Prostate gland (tissue), 2 donors: ENCODE measurements around the gene ABCA13. TPM values are rescaled to one million over a fixed set of nuclear protein-coding genes. Genes with fewer than 3 reads are reported as not detected.

Experiments used
- DNase-seq: peaks from one replicate; pipeline ENCODE4 v3.0.0-alpha.2; 2019; ENCODE audit warnings: low spot score
- H3K27ac ChIP-seq, 2 donors: fragments of 200-600 bp; sonication (generic); 2 replicates each; pipeline ENCODE4 v1.5.1; 2017 to 2019
- H3K27me3 ChIP-seq: fragments of 200-600 bp; sonication (generic); replicated peaks from 2 replicates; pipeline ENCODE4 v1.5.1; 2019; ENCODE audit not compliant: insufficient read depth
- H3K36me3 ChIP-seq, 2 donors: fragments of 200-600 bp; sonication (generic); 1 replicate in 1 of 2; 2 replicates in 1 of 2; pipeline versions ENCODE4 v1.5.1 to v1.8.1; 2017 to 2019
- H3K4me1 ChIP-seq: fragments of 200-600 bp; sonication (generic); replicated peaks from 2 replicates; pipeline ENCODE4 v1.5.1; 2019
- H3K4me3 ChIP-seq, 2 donors: fragments of 200-600 bp; sonication (generic); 2 replicates each; pipeline ENCODE4 v1.5.1; 2017 to 2019
- H3K9me3 ChIP-seq: fragments of 200-600 bp; sonication (generic); 2 replicates; pipeline ENCODE4 v1.5.1; 2017
- POLR2A ChIP-seq: fragments of 450-650 bp; IDR thresholded peaks from one replicate; pipeline ENCODE4 v1.6.1; 2016; ENCODE audit warnings: antibody characterized with exemption, mild to moderate bottlenecking
- POLR2AphosphoS5 ChIP-seq: sonication (generic); formaldehyde crosslinking; IDR thresholded peaks from one replicate; pipeline ENCODE4 v1.6.1; 2017; ENCODE audit warnings: antibody characterized with exemption
- WGBS: methylation state at CpG from one replicate; pipeline ENCODE4 v1.1.5; 2018; 5-methylcytosine and 5-hydroxymethylcytosine counted together
- intact Hi-C: fragments of 100-400 bp; cut with DNase I; formaldehyde crosslinking; loops from one replicate; pipeline ENCODE4 v1.14.2; 2022
- total RNA-seq, 2 donors: library from RNA; depleted of rRNA; stranded (reverse); fragments of >200 nt; gene quantifications; one replicate each; pipeline ENCODE4 v1.1.0, GENCODE V29; 2016
- TF ChIP-seq, protein P1 (sequence below), 4 experiments: fragments of 200-600 bp in 2 of 4; fragments of 450-650 bp in 2 of 4; sonication (generic) in 2 of 4; IDR thresholded peaks; 1 replicate in 3 of 4; 2 replicates in 1 of 4; pipeline ENCODE4 v1.5.1; 2016 to 2019; ENCODE audit warnings: antibody characterized with exemption in 4 of 4, mild to moderate bottlenecking in 2 of 4, moderate library complexity in 2 of 4

The ABCA13 gene
- total RNA-seq, 2 donors from 2014 or later = 0.14 to 3.5 TPM

DNA sequence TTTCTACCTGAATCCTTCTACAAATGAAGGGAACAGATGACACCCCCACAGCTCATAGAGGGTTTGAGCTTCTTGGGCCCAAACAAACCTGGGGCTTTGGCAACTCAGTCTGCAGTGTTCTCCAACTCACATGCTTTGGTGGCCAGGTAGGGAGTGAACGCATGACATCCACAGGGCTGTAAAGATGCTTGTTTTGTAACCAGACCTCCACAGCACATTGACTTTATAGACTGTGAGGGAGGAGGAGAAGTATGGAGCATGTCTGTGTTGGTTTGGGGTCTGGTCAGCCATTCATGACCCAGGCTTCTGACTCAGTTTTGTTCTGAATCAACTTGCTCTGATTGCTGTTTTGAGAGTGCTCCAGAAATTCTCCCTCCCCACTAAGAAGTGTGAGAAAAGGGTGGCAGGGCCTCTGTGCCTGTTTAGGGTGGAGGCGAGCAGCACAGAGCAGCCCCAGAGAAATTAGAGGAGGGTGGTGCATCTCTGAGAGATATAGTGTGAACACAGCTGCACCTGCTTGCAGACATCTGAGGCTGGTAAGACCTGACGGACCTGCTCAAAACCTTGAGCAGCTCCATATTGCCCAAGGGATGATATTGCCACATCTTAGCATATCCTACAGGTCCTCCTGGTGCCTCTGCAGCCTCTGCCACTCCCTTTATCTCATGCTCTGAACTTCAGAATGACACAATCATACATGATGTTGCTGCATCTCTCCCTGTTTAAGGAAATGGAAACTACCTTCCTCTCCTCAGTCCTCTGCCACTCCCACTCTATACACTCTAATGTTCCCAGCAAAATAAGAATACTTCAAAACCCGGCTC lies 287.7 kb downstream of the ABCA13 start:
- no peaks in the 10 kb centered on the region for H3K36me3 ChIP-seq
- intact Hi-C loops = no loop called here
- no peaks in the 10 kb centered on the region for H3K9me3 ChIP-seq
- H3K4me3 ChIP-seq = no peak overlapping the region
- TF ChIP-seq POLR2A (no peak), POLR2AphosphoS5 (no peak)
- TF ChIP-seq, protein P1, sequence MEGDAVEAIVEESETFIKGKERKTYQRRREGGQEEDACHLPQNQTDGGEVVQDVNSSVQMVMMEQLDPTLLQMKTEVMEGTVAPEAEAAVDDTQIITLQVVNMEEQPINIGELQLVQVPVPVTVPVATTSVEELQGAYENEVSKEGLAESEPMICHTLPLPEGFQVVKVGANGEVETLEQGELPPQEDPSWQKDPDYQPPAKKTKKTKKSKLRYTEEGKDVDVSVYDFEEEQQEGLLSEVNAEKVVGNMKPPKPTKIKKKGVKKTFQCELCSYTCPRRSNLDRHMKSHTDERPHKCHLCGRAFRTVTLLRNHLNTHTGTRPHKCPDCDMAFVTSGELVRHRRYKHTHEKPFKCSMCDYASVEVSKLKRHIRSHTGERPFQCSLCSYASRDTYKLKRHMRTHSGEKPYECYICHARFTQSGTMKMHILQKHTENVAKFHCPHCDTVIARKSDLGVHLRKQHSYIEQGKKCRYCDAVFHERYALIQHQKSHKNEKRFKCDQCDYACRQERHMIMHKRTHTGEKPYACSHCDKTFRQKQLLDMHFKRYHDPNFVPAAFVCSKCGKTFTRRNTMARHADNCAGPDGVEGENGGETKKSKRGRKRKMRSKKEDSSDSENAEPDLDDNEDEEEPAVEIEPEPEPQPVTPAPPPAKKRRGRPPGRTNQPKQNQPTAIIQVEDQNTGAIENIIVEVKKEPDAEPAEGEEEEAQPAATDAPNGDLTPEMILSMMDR (IDR thresholded peaks at IDR 0.05) = no peak
- DNase-seq = no peak
- H3K27ac ChIP-seq = no peak overlapping the region
- no peaks in the 10 kb centered on the region for H3K4me1 ChIP-seq
- 79% methylated on average over 4 of the region's 4 CpGs for WGBS
- H3K27me3 ChIP-seq = no peaks in the 10 kb centered on the region

DNA sequence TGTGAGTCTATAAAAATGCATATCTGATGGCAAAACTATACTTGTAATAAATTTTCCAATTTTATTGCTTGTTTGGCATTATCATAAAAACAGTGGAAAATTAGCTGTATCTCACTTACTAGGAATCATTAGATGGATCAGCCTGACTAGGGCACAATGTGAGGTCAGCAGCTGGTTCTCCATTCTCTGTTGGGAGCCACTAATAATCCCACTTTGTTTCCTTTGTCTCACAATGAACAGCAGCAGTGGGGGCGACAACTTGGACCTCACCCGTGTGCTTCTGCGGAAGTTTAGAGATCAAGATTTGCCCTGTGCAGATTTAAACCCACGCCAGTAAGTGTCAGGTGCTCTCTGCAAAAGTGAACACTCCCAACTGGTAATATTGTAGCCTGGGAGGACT lies 295.5 kb downstream of the ABCA13 start:
- no peaks in the 10 kb centered on the region for H3K27me3 ChIP-seq
- no peaks in the 10 kb centered on the region for H3K4me1 ChIP-seq
- no peaks in the 10 kb centered on the region for H3K36me3 ChIP-seq
- H3K9me3 ChIP-seq = no peaks in the 10 kb centered on the region
- intact Hi-C loops = no loop called here
- TF ChIP-seq POLR2AphosphoS5 = no peak
- H3K27ac ChIP-seq = no peak overlapping the region
- 78% methylated on average over 4 of the region's 4 CpGs for WGBS
- no peak overlapping the region for H3K4me3 ChIP-seq
- no peak for DNase-seq

DNA sequence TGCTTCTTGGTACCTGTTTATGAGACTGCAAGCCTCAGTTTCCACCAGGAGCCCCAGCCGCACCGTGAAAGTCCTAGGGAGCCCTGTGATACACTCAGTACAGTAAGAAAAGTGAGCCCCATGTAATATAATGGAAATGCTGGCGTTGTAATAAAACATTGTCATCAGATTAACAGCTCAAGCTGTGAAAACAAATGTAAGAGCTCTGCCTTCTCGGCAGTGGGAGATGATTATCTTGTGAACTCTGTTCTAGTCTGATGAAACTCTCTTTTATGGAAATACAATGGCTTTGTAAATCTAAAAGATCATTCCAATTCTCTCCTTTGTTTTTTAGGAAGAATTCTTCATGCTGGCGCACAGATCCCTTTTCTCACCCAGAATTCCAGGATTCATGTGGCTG lies 299.9 kb downstream of the ABCA13 start:
- Histone ChIP-seq H3K27ac (no peak overlapping the region), H3K4me3 (no peak overlapping the region), H3K9me3 (no peaks in the 10 kb centered on the region), H3K36me3 (no peaks in the 10 kb centered on the region), H3K4me1 (no peaks in the 10 kb centered on the region), H3K27me3 (no peaks in the 10 kb centered on the region)
- intact Hi-C loops = no loop called here
- no peak for DNase-seq
- WGBS = 14% methylated on average over 5 of the region's 5 CpGs
- TF ChIP-seq, protein P1 (IDR thresholded peaks at IDR 0.05) = no peak
- no peak for TF ChIP-seq POLR2AphosphoS5
- no peak for TF ChIP-seq POLR2A

DNA sequence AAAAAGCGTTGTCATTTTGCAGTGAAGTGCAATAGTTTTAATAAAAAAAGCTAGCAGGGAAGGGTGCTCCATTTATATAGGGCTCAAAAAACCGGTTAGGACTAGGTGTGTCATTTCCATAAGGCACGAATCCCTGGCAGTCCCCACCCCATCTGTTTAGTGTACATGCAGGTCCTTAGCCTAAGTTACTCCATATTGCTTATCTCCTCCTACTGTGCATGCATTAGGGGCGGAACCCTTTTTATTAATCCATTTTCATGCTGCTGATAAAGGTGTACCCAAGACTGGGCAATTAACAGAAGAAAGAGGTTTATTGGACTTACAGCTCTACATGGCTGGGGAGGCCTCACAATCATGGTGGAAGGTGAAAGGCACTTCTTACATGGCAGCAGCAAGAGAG lies 301.4 kb downstream of the ABCA13 start:
- TF ChIP-seq POLR2AphosphoS5 = no peak
- TF ChIP-seq, protein P1 (IDR thresholded peaks at IDR 0.05) = no peak
- no peak for TF ChIP-seq POLR2A
- intact Hi-C loops = no loop called here
- no peak for DNase-seq

DNA sequence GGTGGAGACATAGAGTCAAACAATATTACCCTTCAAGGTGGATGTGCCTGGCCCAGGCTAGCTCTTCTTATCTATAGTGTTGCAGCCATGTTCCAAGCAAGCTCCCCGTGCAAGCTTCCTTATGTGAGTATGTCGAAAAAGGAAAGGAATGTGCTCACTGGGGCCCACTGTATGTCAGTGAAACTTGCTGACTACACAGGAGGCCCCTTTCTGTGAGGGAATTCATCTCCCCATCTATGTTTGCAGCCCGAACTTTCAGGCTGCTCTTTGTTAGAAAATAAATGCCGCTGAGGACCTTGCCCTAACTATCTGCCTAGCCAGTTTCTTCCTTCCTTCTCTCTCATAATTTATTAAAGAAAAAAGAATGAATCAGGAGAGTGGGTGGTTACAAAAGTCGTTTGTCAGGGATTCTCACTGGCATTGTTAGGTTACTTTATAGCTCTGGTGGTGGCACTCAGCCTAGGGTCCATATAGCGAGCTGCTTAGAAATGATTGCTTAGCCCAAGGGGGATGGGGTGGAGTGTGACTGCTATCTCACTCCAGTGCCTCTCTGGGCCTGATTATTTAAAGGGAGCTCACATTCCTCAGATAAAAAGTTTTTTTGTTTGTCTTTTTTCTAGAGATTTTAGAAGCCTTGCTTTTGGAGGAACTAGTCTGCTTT lies 302.1 kb downstream of the ABCA13 start:
- Histone ChIP-seq H3K27ac (no peak overlapping the region), H3K36me3 (no peaks in the 10 kb centered on the region), H3K9me3 (no peaks in the 10 kb centered on the region), H3K27me3 (no peaks in the 10 kb centered on the region), H3K4me3 (no peak overlapping the region), H3K4me1 (no peaks in the 10 kb centered on the region)
- TF ChIP-seq, protein P1 (IDR thresholded peaks at IDR 0.05) = no peak
- TF ChIP-seq POLR2AphosphoS5 (no peak), POLR2A (no peak)
- 40% methylated on average over 6 of the region's 6 CpGs for WGBS
- DNase-seq = no peak
- intact Hi-C loops = no loop called here

More for the DNA sequence above, 301.4 kb downstream of the ABCA13 start:
- no peaks in the 10 kb centered on the region for H3K27me3 ChIP-seq
- no peak overlapping the region for H3K27ac ChIP-seq
- 93% methylated on average over 4 of the region's 4 CpGs for WGBS
- no peaks in the 10 kb centered on the region for H3K36me3 ChIP-seq
- H3K4me1 ChIP-seq = no peaks in the 10 kb centered on the region
- no peak overlapping the region for H3K4me3 ChIP-seq
- no peaks in the 10 kb centered on the region for H3K9me3 ChIP-seq
